HG03039 (cell line): ENCODE measurements around the gene DGLUCY.
"Not testable (repeated sequence)": the region's sequence is repeated elsewhere in the genome, so short reads cannot be mapped to it uniquely, and the experiment has no call there.

Experiments
- ATAC-seq: cut with Tn5 transposase; IDR thresholded peaks from one replicate; pipeline ENCODE4 v1.9.1; 2021; ENCODE audit warnings: mild to moderate bottlenecking, moderate library complexity; ENCODE audit not compliant: unreplicated experiment

Gene DGLUCY

GRCh38 chr14:91113829-91114078 is at the start of gene DGLUCY:
TSS of gene DGLUCY (plus strand) at chr14:91114073. CDS start at chr14:91160295, 46,222 bp downstream.
- peak; percentile 70 for ATAC-seq

GRCh38 chr14:91065266-91065665 is 48.6 kb upstream of the DGLUCY start:
- ATAC-seq, result no peak

DNA sequence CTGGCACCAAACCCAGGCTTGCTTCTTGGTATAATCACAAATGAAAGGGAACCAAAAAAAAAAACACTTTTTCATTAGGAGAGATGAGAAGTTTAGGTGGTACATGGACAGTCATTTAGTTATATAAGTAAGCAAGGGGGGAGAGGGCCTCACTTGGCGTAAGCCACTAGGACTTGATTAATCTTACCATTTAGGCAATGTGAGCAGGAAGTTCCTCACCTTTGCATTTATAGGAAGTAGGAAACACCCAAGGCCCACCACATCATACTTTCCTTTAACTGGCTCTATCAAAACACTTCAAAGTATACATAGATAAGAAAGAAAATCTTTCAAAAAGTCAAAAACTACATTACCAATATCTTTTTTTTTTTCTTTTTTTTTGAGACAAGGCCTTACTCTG is 46.7 kb upstream of the DGLUCY start:
- no peak for ATAC-seq

DNA sequence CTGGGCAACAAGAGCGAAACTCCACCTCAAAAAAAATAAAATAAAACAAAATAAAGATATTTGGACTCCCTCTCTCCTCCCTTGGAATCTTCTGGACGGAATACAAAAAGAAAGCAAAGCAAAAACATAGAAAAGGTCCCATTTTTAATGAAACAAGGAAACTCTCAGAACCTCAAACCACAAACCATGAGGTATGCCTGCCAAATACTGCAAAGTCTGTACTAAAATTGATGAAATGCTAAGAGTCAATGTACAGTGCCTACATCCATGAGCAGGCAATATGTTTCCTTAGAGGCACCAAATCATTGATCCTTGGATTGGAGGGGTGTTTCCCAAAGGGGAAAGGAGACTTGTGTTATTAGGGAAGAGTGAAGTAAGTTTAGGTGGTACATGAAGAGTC is 45.2 kb upstream of the DGLUCY start:
- no peak for ATAC-seq

DNA sequence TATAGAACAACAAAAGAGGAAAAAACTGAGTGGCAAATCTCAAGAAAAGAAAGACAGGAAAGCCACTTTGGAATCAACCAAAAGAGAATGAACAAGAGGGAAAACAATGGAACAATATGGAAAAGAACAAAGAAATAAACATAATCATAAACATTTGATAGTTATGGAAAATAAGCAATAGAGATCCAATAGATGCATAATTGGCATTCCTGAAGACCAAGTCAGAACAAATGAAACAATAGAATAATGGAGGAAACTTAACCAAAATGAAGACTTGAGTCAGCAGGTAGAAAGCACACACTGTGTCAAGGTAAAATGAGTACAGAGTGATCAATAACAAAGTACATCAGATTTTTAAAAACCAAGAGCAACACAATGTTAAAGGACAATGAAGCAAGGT is 43.3 kb upstream of the DGLUCY start:
- no peak for ATAC-seq

DNA sequence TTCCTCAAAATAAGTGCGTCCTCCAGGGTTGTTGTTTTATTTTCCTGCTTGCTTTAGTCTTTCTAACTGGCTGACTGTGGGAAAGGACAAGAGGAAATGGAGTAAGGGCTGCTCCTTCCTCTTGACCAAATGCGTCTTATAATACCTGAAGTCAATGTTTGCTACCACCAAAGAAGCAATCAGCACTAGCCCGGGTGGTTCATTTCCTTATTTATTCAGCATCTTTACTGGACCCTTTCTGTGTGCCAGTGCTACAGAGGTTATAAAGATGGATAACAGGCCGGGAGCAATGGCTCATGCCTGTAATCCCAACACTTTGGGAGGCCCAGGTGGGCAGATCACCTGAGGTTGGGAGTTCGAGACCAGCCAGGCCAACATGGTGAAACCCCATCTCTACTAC is 38.3 kb upstream of the DGLUCY start:
- ATAC-seq, result no peak

GRCh38 chr14:91078095-91078737 is 35.7 kb upstream of the DGLUCY start:
- ATAC-seq, result peak; percentile 72

DNA sequence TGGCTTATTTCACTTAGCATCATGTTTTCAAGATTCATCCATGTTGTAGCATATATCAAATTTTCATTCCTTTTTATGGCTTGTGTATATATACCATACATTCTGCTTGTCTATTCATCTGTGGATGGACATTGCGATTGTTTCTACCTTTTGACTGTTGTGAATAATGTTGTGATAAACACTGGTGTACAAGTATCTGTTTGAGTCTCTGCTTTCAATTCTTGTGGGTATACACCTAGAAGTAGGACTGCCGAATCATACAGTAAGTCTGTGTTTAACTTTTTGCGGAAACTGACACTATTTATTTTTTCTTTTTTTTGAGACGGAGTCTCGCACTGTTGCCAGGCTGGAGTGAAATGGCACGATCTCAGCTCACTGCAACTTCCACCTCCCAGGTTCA is 33.8 kb upstream of the DGLUCY start:
- no peak for ATAC-seq

DNA sequence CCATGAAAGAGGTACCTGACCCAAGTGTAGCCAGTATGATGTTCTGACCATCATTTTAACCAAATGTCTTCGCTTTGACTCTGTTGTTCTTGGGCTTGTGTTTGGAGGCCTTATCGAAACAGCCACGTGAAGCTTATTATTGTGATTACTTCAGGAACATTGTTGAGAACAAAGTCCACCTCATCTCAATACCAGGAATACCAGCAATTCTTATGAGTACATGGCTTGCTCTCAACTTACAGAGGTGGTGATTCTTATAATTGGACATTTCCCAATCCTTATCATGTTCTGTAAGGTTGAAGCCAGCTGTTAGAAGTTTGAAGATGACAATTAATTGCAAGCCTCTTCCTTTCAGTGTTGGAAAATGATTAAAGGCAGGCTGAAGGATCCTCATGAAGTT is 31.6 kb upstream of the DGLUCY start:
- no peak for ATAC-seq

DNA sequence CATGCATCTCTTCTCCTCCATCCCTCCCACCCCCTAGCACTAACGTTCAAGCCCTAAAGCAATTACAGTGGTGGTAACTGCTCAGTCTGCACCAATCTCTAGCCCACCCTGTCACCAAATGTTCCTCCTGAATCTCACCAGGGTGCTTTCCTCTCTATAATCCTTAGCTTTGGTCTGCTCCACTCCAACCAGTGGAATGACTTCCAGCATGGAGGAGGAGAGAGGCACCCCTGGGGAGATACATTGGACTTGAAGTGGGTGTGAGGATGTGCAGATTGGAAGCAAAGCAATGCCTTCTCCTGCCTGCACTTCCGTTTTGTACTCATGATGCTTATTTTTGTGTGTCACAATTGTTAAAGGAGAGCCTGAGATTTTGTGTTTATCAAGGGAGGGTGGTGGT is 29.4 kb upstream of the DGLUCY start:
- ATAC-seq, result no peak

DNA sequence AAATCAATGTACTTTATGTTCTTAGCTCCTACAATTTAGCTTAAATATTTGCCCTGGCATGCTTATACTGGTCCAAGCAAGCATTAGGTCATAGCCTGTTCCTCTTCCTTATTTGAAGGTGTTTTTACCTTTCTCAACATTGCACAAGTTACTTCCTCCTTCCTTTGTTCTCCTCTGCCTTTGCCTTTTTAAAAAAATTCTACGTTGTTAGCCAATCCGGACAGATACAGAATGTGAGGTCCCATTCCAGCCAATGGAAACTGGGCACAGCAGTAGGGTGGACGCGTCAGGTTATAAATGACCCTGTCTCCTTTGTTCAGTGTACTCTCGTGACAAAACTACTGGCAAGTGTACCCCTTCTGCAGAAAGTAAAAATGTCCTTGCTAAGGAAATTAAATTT is 26.4 kb upstream of the DGLUCY start:
- ATAC-seq, result not testable (repeated sequence)

DNA sequence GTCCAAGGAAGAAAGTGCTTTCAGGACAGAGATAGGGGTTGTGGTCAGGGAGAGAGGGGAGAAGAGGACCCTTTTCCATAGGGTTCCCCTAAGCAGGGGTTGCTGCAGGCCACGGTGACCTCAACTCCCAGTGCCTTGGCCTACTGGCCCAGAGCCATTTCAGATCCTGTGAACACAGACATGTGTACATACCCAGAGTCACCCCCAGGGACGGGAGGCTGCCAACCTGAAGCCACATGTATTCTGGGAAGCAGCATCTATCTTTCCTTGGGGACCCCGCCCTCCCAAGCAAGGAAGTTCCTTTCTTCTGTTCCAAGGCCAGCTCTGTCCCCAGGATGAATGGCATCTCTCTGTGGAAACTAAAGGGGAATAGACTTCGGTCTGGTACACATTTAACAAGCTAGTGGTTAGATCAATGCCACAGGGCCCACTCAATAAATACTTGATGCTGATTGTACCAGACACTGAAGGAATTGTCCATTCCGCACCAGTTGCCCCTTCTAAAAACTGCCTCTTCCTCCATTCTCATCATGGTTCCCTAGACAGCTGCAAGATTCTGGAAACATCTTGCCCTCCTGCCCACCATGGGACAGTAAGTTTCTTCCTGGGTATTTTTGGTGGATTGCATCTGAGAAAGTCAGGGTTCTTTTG is 25.2 kb upstream of the DGLUCY start:
- ATAC-seq, result no peak

- ATAC-seq, result no peak
Measured at GRCh38 chr14:91089958-91090535, 23.8 kb upstream of the DGLUCY start.

GRCh38 chr14:91090743-91091142 is 23.1 kb upstream of the DGLUCY start:
- no peak for ATAC-seq

DNA sequence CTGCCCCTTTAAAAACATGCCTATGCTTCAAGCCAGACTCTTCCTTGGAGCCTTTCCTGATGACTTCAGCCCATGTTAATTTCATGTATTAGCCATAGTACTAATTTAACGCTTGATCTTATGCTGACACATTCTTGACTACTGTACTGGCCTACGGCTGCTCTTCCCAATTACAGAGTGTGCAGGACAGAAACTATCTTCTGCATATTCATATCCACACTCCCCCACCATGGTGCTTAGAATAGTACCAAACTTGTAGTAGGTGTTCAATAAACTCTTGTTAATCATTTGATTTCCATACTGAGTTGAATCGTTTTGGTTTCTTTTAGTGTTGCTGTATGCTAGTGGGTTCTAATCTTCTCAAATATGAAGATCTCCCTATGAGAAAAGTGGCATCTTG is 21.8 kb upstream of the DGLUCY start:
- ATAC-seq, result no peak

DNA sequence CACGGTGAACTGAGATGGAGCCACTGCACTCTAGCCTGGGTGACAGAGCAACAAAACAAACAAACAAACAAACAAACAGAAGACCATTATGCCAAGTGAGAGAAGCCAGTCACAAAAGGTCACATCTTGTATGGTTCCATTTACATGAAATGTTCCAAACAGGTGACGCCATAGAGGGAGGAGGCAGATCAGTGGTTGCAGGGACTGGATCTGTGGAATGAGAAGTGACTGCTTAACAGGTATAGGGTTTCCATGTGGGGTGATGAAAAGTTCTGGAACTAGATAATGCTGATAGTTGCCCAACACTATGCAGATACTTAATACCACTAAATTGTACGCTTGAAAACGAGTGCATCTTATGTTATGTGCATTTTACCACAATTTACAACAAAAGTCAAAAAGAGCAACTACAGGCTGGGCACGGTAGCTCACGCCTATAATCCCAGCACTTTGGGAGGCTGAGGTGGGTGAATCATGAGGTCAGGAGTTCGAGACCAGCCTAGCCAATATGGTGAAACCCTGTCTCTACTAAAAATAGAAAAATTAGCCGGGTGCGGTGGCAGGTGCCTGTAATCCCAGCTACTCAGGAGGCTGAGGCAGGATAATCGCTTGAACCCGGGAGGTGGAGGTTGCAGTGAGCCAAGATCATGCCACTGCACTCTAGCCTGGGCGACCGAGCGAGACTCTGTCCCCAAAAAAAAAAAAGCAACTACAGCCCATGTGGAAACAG is 20.0 kb upstream of the DGLUCY start:
- ATAC-seq, result not testable (repeated sequence)

- ATAC-seq, result no peak
Measured at GRCh38 chr14:91094772-91095171, 19.1 kb upstream of the DGLUCY start.

DNA sequence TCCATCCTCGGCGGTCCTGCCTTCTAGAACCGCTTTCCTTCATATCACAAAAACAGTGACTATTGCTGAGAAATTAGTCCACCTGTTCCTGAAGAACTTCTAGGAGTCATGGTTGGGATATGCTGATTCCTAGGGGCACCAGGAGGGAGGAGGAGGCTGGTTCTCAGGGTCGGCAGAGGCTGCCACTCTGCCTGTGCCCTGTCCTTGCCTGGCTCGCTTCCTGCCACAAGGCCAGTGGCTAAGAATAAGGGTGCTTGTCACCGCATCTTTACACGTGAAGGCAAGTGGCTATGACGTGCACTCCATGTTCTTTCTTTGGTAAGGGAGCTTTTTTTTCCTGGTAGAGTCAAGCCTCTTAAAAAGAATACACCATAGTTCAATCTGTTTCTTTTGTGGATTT is 18.7 kb upstream of the DGLUCY start:
- ATAC-seq, result no peak

GRCh38 chr14:91097657-91098056 is 16.2 kb upstream of the DGLUCY start:
- not testable (repeated sequence) for ATAC-seq

GRCh38 chr14:91098591-91098990 is 15.3 kb upstream of the DGLUCY start:
- ATAC-seq, result no peak

DNA sequence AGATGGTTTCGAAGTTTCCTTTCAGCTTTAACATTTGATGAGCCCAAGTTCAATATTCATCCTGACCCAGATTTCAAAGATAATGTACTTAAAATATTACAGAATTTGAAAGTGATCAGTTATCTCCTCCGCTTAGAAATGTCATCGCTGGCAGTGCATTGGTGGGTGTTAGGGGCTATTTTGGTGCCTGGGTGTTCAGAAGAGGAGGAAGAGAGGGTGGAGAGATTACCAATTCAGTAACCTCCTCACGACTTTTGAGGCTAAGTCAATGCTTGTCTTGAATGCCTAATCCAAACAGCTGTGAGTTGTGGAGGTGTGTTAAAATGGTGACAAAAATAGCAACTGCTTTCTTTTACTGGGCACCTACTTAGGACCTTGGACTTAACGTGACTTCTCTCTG is 13.8 kb upstream of the DGLUCY start:
- no peak for ATAC-seq

- ATAC-seq, result no peak
Measured at GRCh38 chr14:91103116-91103515, 10.8 kb upstream of the DGLUCY start.
